Cortex of kidney (tissue), 1 donor: Measurements from ENCODE around the gene TAF4B.
"Not testable (repeated sequence)": the region's sequence is repeated elsewhere in the genome, so short reads cannot be mapped to it uniquely, and the experiment has no call there.

ENCODE experiments used
- DNase-seq: peaks from one replicate; lab custom pipeline; 2025; lab: John Stamatoyannopoulos, UW

Gene TAF4B

DNA sequence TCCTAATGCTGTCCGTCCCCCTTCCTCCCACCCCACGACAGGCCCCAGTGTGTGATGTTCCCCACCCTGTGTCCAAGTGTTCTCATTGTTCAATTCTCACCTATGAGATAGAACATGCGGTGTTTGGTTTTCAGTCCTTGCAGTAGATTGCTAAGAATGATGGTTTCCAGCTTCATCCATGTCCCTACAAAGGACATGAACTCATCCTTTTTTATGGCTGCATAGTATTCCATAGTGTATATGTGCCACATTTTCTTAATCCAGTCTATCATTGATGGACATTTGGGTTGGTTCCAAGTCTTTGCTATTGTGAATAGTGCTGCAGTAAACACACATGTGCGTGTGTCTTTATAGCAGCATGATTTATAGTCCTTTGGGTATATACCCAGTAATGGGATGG lies 12.5 kb downstream of the TAF4B start:
- not testable (repeated sequence) for DNase-seq

DNA sequence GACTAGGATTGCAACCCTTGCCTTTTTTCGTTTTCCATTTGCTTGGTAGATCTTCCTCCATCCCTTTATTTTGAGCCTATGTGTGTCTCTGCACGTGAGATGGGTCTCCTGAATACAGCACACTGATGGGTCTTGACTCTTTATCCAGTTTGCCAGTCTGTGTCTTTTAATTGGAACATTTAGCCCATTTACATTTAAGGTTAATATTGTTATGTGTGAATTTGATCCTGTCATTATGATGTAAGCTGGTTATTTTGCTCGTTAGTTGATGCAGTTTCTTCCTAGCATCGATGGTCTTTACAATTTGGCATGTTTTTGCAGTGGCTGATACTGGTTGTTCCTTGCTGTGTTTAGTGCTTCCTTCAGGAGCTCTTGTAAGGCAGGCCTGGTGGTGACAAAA lies 16.1 kb downstream of the TAF4B start:
- DNase-seq, result not testable (repeated sequence)

DNA sequence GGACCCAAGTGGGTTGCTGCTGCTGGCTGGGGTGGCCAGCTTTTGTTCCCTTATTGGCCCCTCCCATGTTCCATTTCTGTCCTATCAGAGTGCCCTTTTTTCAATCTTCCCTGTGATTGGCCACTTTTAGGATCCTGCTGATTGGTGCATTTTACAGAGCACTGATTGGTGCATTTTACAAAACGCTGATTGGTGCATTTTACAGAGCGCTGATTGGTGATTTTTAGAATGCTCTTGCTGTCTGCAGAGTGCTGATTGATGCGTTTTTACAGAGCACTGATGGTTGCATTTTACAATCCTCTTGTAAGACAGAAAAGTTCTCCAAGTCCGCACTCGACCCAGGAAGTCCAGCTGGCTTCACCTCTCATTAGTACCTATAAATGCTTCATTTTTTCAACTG lies 19.2 kb downstream of the TAF4B start:
- DNase-seq, result not testable (repeated sequence)

DNA sequence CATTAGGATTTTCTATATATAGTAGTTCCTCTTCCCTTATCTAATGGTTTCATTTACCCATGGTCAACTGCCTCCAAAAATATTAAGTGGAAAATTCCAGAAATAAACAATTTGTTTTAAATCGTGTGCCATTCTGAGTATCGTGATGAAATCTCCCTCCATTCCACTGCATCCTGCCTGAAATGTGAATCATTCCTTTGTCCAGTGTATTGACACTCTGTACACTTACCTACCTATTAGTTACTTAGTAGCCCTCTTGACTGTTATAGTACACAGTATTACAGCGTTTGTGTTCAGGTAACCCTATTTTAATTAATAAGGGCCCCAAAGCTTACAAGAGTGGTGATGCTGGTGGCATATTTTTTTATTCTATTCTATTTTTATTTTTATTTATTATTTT lies 26.2 kb downstream of the TAF4B start:
- DNase-seq, result no peak

DNA sequence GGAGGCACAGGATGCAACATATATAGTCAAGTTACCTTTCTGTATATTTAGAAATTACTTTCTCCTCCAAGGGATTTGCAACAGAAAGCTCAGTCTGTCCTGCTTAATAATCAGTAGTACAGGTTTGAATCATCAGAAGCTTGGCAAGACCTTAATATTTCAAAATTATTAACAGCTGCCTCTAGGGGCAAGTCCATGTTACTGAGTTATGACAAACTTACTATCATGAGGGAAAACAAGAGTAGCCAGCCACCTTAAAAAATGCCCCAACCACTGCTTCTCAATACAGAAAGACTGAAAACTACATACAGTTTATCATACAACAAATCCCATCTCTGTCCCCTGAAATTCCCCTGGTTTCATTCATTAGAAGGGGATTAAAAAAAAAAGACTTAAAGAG lies 28.6 kb downstream of the TAF4B start:
- not testable (repeated sequence) for DNase-seq

DNA sequence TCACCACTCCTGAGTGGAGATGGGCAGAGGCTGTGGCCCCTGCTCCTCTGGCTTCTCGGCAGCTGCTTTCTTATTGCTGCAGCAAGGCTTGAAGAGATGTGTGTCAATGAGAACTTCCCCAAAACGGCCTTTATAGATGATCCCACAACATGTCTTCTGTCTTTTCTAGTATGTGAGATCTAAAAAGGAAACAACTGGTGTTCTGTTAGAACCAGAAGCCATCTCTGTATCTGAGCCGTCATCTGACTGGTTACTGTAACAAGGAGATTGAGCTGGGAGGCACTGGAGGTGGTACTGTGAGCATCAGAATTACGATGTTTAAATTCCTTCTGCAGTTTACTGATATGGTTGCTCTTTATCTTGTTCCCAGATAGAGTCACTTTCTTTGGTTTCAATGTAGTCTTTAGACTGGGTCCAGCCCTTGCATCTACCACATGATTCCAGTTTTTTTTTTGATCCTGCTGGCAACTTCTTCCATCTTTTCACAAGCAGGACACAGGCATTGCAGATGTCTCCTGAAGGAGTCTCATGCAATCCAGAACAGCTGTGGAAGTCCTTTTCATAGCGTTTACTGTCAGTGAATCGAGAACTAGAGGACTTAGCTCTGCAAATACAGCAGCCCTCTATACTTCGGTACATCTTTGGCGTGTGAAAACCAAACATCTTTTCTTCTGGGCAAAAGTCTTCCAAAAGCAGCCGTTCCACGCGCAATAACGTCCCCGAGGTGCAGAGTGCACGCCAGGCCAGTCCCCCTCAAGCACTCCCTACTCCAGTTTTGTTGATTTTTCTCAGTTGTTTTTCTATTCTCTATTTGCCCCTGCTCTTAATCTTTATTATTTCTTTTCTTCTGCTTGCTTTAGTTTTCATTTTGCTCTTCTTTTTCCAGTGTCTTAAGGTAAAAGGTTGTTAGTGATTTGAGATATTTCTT lies 29.7 kb downstream of the TAF4B start:
- no peak for DNase-seq

DNA sequence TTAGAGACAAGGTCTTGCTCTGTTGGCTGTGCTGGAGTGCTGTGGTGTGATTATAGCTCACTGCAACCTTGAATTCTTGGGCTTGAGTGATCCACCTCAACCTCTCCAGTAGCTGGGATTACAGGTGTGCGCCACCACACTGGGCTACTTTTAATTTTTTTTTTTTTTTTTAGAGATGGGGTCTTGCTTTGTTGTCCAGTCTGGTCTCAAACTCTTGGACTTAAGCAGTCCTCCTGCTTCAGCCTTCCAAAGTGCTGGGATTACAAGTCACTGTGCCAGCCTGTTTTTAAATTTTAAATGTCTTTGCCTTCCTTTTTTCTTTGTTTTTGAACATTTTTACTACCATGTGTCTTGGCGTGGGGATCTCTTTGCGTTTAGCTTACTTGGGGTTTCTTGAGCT lies 32.5 kb downstream of the TAF4B start:
- DNase-seq, result no peak

DNA sequence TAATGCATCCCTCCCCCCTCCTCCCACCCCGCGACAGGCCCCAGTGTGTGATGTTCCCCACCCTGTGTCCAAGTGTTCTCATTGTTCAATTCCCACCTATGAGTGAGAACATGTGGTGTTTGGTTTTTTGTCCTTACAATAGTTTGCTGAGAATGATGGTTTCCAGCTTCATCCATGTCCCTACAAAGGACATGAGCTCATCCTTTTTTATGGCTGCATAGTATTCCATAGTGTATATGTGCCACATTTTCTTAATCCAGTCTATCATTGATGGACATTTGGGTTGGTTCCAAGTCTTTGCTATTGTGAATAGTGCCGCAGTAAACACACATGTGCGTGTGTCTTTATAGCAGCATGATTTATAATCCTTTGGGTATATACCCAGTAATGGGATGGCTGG lies 33.2 kb downstream of the TAF4B start:
- not testable (repeated sequence) for DNase-seq

DNA sequence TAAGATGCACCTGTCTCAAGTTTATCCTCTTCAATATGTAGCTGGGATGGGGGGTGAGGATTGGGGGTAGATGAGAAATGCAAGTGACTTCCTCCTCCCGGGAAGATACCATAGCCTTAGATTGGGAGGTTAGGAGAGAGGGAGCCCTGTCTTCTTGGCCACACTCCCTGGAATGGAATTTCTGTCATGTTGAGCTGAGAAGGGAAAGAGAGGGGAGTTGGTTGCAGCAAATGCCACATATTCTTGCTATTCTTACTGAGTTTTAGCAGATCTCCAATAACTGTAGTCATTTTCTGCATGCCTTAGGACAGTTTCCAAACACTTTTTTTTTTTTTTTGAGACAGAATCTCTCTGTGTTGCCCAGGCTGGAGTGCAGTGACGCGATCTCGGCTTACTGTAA lies 35.9 kb downstream of the TAF4B start:
- no peak for DNase-seq

DNA sequence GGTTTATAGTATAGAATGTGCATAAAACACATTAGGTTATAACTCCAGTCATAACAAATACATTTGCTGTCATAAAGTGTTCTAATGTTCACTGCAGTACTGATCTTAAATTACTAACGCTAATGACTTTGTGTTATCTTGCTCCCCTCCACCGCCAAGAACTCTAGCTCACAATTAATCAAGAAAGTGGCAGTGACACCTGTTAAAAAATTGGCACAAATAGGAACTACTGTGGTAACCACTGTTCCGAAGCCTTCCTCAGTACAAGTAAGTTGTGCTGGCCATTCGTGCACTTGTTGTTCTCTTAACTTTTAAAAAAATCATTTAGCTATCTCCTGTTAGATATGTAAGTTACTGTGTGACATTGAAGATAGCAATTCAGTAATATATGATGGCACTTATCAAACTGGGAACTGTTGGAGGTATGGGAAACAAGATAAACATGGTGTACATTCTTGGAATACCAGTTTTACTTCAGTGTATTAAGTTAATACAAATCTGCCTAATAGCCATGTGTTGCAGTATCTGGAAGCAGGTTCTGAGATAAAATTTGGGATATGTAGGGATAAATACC lies 41.2 kb downstream of the TAF4B start:
- DNase-seq, result no peak

DNA sequence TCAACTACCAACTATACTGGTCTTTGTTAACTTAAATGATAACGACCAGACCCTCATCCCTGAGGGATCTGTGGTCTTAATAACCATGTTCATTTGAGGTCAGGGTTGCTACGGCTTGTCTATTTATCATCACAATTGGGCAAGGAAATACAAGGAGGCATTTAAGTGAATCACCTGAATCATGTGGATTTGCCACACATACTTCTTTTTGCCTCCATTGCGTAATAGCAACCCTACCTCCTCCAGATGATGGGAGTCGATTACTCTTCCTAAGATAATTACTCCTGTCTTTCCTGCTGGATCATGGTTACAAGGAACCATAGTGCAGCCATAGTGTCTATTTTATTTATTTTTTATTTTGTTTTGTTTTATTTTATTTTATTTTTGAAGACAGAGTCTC lies 42.2 kb downstream of the TAF4B start:
- DNase-seq, result no peak

DNA sequence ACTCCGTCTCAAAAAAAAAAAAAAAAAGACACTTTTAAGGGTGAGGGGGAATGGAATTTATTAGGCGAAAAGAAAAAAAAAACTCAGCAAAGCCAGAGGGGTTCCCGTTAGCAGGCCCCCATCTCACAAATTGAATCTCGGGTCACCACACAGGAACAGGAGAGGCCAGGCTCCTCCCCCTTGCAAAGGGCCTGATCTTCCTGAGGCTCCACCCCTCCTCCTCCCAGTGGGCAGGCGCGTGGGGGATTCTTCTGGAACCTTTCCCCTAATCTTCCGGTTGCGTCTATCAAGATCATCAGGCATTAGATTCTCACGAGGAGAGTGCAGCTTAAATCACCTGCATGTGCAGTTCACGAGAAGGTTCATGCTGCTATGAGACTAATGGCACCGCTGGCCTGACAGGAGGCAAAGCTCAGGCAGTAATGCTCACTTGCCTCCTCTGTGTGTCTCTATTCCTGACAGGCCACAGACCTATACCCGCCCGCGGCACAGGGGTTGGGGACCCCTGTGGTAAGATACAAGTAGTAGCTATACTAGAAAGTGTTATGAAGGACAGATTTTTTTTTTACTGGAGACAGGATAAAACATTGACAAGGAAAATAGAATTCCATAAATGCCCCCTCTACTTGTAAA lies 45.8 kb downstream of the TAF4B start:
- DNase-seq, result no peak

DNA sequence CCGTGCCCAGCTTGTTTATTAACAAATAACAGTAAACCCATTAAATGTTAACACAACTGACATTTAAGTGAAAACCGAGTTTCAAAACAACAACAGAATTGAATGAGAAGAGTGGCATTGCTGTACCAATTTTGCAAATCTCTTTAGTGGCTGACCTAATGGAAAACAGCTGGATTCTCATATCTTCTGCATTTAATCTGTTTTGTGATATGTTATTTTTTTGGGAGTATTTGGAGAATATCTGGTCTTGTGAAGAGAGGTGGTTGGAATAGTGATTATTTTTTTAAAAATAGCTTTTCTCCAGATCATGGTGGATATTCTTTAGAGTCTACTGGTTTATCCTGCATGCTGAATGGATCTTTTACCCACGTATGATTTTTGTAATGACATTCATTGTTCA lies 51.1 kb downstream of the TAF4B start:
- DNase-seq, result no peak

DNA sequence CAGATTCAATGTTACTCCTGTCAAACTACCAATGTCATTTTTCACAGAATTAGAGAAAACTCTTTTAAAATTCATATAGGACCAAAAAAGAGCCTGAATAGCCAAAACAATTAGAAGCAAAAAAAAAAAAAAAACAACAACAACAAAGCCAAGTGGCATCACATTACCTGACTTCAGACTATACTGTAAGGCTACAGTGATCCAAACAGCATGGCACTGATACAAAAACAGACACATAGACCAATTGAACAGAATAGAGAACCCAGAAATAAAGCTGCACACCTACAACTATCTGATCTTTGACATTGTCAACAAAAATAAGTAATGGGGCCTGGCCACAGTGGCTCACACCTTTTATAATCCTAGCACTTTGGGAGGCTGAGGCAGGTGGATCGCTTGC lies 53.2 kb downstream of the TAF4B start:
- DNase-seq, result no peak

DNA sequence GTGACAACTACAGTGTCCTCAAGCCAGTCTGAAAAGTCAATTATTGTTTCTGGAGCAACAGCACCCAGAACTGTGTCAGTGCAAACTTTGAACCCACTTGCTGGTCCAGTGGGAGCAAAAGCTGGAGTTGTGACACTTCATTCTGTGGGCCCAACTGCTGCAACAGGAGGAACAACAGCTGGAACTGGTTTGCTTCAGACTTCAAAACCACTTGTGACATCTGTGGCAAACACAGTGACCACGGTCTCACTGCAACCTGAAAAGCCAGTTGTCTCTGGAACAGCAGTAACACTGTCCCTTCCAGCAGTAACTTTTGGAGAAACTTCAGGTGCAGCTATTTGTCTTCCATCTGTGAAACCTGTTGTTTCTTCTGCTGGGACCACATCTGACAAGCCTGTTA lies 59.8 kb downstream of the TAF4B start:
- DNase-seq, result no peak

DNA sequence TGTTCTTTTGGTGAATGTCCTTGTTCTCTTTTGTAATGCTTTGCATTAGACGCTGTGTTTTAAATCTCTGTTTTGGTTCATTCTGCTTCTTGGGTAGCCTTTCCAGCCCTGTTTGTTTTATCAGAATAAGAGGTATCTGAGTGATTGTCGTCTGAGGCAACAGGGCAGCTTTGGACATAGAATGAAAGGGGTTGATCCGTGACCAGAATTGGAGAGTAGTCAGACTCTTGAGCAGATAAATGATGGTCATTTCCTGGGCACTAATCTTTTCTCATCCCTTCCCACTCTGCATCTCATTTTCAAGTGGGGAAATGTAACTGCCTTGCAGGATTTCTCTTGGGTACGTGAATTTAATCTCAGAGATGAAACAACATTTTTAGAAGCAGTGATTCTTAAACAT lies 61.4 kb downstream of the TAF4B start:
- DNase-seq, result no peak

DNA sequence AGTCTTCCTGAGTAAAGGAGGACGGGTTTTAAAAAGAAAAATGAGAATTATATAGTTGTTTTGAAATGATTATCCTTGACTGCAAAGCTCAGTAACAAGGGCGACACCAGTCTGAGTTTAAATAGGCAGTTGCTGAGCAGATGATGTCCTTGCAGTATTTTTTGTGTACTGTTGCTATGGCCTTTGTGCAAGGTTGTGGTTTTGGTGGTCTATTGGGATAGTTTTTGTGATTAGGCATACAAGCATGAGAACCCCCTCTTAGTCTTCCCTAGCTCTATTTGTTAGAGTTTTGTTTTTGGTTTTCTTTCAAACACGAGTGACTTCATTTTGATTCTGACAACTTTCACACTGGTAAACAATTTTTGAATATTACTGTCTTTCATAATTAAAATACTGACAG lies 64.1 kb downstream of the TAF4B start:
- DNase-seq, result no peak

DNA sequence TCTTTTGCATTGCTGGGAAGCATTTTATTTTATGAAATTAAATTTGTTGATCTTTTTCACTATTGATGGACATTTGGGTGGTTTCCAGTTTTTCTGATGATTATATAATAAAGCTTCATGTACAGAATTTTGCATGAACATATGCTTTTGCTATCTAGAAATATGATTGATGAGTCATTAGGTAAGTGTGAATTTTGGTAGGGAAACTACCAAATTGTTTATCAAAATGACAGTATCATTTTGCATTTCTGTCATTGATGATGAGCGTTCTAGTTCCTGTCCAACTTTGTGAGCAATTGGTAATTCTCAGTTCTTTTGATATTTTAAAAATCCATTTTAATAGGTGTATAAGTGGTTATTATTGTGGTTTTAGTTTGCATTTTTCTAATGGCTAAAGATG lies 67.7 kb downstream of the TAF4B start:
- DNase-seq, result no peak

DNA sequence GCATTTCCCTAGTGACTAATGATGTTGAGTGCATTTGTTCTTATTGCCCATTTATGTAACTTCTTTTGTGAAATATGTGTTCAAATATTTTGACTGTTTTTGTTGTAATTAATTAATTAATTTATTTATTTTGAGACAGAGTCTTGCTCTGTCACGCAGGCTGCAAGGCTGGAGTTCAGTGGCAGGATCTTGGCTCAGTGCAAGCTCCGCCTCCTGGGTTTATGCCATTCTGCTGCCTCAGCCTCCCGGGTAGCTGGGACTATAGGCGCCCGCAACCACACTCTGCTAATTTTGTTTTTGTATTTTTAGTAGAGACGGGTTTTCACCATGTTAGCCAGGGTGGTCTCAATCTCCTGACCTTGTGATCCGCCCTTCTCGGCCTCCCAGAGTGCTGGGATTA lies 71.9 kb downstream of the TAF4B start:
- no peak for DNase-seq

DNA sequence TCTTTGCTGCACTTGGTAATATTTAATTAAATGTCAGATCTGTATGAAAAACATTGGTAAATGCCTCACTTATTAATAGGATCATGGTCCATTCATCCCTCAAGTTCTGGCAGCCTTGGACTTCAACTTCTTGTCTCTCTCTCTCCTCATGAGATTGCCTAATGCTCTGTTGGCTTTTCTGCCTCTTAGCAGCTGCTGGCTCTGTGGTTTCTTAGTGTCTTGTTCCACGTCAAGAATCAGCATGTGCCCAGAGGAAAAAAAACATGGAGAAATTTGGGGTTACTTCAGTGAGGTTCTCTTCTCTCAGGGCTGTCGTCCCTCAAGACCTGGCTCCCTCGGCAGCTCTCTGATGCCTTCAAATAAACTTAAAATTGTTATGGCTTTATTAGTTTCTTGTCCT lies 75.4 kb downstream of the TAF4B start:
- DNase-seq, result no peak

DNA sequence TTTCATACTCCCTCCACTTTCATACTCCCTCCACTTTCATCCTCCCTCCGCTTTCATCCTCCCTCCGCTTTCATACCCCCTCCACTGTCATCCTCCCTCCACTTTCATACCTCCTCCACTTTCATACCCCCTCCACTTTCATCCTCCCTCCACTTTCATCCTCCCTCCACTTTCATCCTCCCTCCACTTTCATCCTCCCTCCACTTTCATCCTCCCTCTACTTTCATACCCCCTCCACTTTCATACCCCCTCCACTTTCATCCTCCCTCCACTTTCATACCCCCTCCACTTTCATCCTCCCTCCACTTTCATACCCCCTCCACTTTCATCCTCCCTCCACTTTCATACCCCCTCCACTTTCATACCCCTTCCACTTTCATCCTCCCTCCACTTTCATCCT lies 77.0 kb downstream of the TAF4B start:
- DNase-seq, result not testable (repeated sequence)

DNA sequence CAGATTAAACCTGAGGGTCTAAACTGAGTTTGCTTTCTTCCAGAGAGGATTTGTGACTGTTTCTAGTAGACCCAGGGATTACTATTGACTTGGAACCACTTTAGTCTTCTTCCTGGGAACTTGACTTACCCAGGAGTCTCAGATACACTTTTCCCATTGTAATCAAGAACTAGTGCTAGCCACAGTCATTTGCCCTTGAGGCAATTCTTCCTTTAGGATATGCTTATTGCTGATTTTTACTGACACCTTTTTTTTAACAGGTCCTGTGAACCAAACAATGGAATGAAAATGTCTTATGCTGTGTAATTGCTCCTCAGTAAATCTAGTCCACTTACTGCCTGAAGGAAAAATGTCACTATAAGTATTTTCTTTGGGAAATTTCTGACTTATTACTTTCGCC lies 78.3 kb downstream of the TAF4B start:
- DNase-seq, result no peak

DNA sequence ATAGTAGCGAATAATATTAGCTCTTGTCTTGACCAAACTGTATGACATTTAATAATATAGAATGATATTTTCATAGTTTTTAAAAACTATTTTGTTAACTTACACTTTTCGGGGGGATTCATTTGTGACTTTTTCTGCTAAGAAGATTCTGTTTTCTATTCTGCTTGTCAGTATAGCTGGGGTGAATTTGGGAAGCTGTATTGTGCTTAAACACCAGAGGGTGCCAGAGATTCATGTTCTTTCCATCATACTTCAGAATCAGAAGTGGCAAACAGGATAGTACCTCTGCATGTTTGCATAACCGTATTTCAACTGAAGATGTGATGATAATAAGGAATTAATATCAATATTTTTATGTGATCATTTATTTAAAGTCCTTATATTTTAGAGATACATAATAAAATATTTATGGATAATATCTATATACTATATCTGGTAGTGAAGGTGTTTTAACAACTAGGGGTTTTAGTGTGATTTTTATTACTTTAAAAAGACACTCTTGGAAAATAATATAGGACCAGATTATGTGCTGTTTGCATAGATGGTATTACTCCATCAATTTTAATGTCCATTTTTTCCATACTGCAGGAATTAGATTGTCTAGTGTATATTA lies 81.0 kb downstream of the TAF4B start:
- DNase-seq, result no peak
